IMR-90 (cell line): ENCODE results near the gene CAMP. TPM values are rescaled to one million over a fixed set of nuclear protein-coding genes. Genes with fewer than 3 reads are reported as not detected.

ENCODE experiments used
- ATAC-seq: fragments of 200-7000 bp; cut with Tn5 transposase; 2 replicates; pipeline ENCODE4 v1.9.1; 2020; ENCODE audit warnings: low read depth, mild to moderate bottlenecking, moderate library complexity
- BruUV-seq: library from RNA; stranded (reverse); fragments of 400-500 nt; replicated peaks from 2 replicates; lab custom pipeline; 2021; lab: Mats Ljungman, UMichigan
- CTCF ChIA-PET: fragments of 300-600 bp; formaldehyde crosslinking; extraction: SDS; loops from one replicate; lab custom pipeline; 2021; ENCODE audit warnings: antibody characterized with exemption; lab: Yijun Ruan, JAX
- POLR2A ChIA-PET: fragments of 300-600 bp; sonication (Branson Sonifier 250); formaldehyde crosslinking; loops from one replicate; lab custom pipeline; 2022; ENCODE audit warnings: antibody characterized with exemption; ENCODE audit not compliant: unreplicated experiment; lab: Charles Lee
- DNase-seq: peaks from one replicate; pipeline ENCODE4 v3.0.0; 2013
- H2AFZ ChIP-seq: replicated peaks from 2 replicates; pipeline ENCODE3; 2013; ENCODE audit warnings: low read length, mild to moderate bottlenecking; ENCODE audit not compliant: poor library complexity
- H2AK5ac ChIP-seq: 2 replicates; pipeline ENCODE4 v1.6.1; 2013; ENCODE audit warnings: low read depth, low read length, inconsistent platforms
- H2AK9ac ChIP-seq: replicated peaks from 2 replicates; pipeline ENCODE3; 2013; ENCODE audit warnings: mild to moderate bottlenecking, low read depth, low read length, moderate library complexity; ENCODE audit not compliant: poor library complexity
- H2BK120ac ChIP-seq: 2 replicates; pipeline ENCODE4 v1.6.1; 2013; ENCODE audit warnings: low read depth, low read length, inconsistent platforms
- H2BK15ac ChIP-seq: 3 replicates; pipeline ENCODE4 v1.6.1; 2013; ENCODE audit warnings: low read depth, low read length, inconsistent platforms
- H2BK20ac ChIP-seq: 2 replicates; pipeline ENCODE4 v1.6.1; 2013; ENCODE audit warnings: low read depth, mild to moderate bottlenecking, inconsistent platforms, low read length, moderate library complexity
- H2BK5ac ChIP-seq: 2 replicates; pipeline ENCODE4 v1.6.1; 2013; ENCODE audit warnings: mild to moderate bottlenecking, low read depth, low read length, inconsistent platforms; ENCODE audit not compliant: poor library complexity, severe bottlenecking
- H3K14ac ChIP-seq: replicated peaks from 2 replicates; pipeline ENCODE4 v1.6.1; 2013; ENCODE audit warnings: low read depth, low read length, inconsistent platforms
- H3K18ac ChIP-seq: 2 replicates; pipeline ENCODE4 v1.6.1; 2013; ENCODE audit warnings: low read depth, low read length, control low read depth
- H3K23ac ChIP-seq: 2 replicates; pipeline ENCODE4 v1.6.1; 2013; ENCODE audit warnings: low read depth, low read length, inconsistent platforms
- H3K27ac ChIP-seq: 2 replicates; pipeline ENCODE4 v1.5.1; 2013; ENCODE audit warnings: mild to moderate bottlenecking, control low read depth, low read length; ENCODE audit not compliant: insufficient read depth
- H3K27me3 ChIP-seq: 2 replicates; pipeline ENCODE4 v1.6.1; 2013; ENCODE audit warnings: low read length; ENCODE audit not compliant: control insufficient read depth, insufficient read depth
- H3K36me3 ChIP-seq: 2 replicates; pipeline ENCODE4 v1.6.1; 2013; ENCODE audit warnings: low read length, mixed read lengths; ENCODE audit not compliant: control insufficient read depth, insufficient read depth
- H3K4ac ChIP-seq: 2 replicates; pipeline ENCODE4 v1.6.1; 2013; ENCODE audit warnings: low read depth, low read length, inconsistent platforms
- H3K4me1 ChIP-seq: 2 replicates; pipeline ENCODE4 v1.6.1; 2013; ENCODE audit warnings: low read length, mixed read lengths; ENCODE audit not compliant: control insufficient read depth, insufficient read depth
- H3K4me2 ChIP-seq: 2 replicates; pipeline ENCODE4 v1.6.1; 2013; ENCODE audit warnings: low read depth, mild to moderate bottlenecking, control low read depth, low read length, moderate library complexity
- H3K4me3 ChIP-seq: 2 replicates; pipeline ENCODE4 v1.5.1; 2013; ENCODE audit warnings: low read depth, mild to moderate bottlenecking, control low read depth, low read length, moderate library complexity; ENCODE audit not compliant: insufficient read depth
- H3K56ac ChIP-seq: 2 replicates; pipeline ENCODE4 v1.6.1; 2013; ENCODE audit warnings: low read length, inconsistent platforms; ENCODE audit not compliant: insufficient read depth; ENCODE audit errors: extremely low read depth
- H3K79me1 ChIP-seq, 2 experiments: 2 replicates each; pipeline ENCODE4 v1.6.1; 2013; ENCODE audit warnings: low read length in 2 of 2, inconsistent platforms in 1 of 2, low read depth in 1 of 2
- H3K9ac ChIP-seq: 2 replicates; pipeline ENCODE4 v1.6.1; 2013; ENCODE audit warnings: low read depth, low read length, control low read depth
- H3K9me1 ChIP-seq: 2 replicates; pipeline ENCODE4 v1.6.1; 2013; ENCODE audit warnings: low read length, inconsistent platforms; ENCODE audit not compliant: insufficient read depth
- H3K9me3 ChIP-seq: 2 replicates; pipeline ENCODE4 v1.6.1; 2013; ENCODE audit warnings: low read length; ENCODE audit not compliant: control insufficient read depth, insufficient read depth
- H4K20me1 ChIP-seq: 2 replicates; pipeline ENCODE4 v1.6.1; 2013; ENCODE audit warnings: low read length, inconsistent platforms; ENCODE audit not compliant: insufficient read depth
- H4K5ac ChIP-seq: 2 replicates; pipeline ENCODE4 v1.6.1; 2013; ENCODE audit warnings: mild to moderate bottlenecking, low read depth, low read length, control low read depth
- H4K8ac ChIP-seq, 2 experiments: 2 replicates each; pipeline ENCODE4 v1.6.1; 2013; ENCODE audit warnings: low read depth in 2 of 2, low read length in 2 of 2, control low read depth in 1 of 2, inconsistent platforms in 1 of 2
- H4K91ac ChIP-seq: 2 replicates; pipeline ENCODE4 v1.6.1; 2013; ENCODE audit warnings: low read depth, low read length, inconsistent platforms; ENCODE audit not compliant: insufficient read depth
- BHLHE40 ChIP-seq: fragments of 150-350 bp; IDR thresholded peaks from 2 replicates; pipeline ENCODE4 v1.6.1; 2016; ENCODE audit warnings: mild to moderate bottlenecking, low read depth, low read length
- CEBPB ChIP-seq: IDR thresholded peaks from 2 replicates; pipeline ENCODE4 v1.6.1; 2012; ENCODE audit warnings: low read depth, low read length, improper control_type of control experiment
- CHD1 ChIP-seq: IDR thresholded peaks from 2 replicates; pipeline ENCODE4 v1.6.1; 2012; ENCODE audit warnings: low read depth, low read length, improper control_type of control experiment
- CTCF ChIP-seq: conservative IDR thresholded peaks from 2 replicates; pipeline ENCODE4 v1.5.1; 2012; ENCODE audit warnings: mild to moderate bottlenecking, low read depth, low read length, improper control_type of control experiment
- ELK1 ChIP-seq: fragments of 150-350 bp; IDR thresholded peaks from 2 replicates; pipeline ENCODE4 v1.6.1; 2016; ENCODE audit warnings: low read depth, mild to moderate bottlenecking, low read length, moderate library complexity, borderline replicate concordance
- FOS ChIP-seq: fragments of 150-350 bp; IDR thresholded peaks from 2 replicates; pipeline ENCODE4 v1.6.1; 2016; ENCODE audit warnings: low read depth, low read length
- MAFK ChIP-seq: IDR thresholded peaks from 2 replicates; pipeline ENCODE4 v1.6.1; 2012; ENCODE audit warnings: low read depth, low read length, improper control_type of control experiment
- MAZ ChIP-seq: IDR thresholded peaks from 2 replicates; pipeline ENCODE4 v1.6.1; 2012; ENCODE audit warnings: low read depth, mild to moderate bottlenecking, low read length, improper control_type of control experiment, moderate library complexity, borderline replicate concordance
- MXI1 ChIP-seq: IDR thresholded peaks from 2 replicates; pipeline ENCODE4 v1.6.1; 2012; ENCODE audit warnings: low read depth, mild to moderate bottlenecking, low read length, moderate library complexity, borderline replicate concordance
- NFE2L2 ChIP-seq: fragments of 150-350 bp; IDR thresholded peaks from 2 replicates; pipeline ENCODE4 v1.6.1; 2016; ENCODE audit warnings: low read depth, mild to moderate bottlenecking, low read length
- POLR2A ChIP-seq: IDR thresholded peaks from 2 replicates; pipeline ENCODE4 v1.6.1; 2012; ENCODE audit warnings: mild to moderate bottlenecking, low read depth, low read length
- RAD21 ChIP-seq: IDR thresholded peaks from 2 replicates; pipeline ENCODE4 v1.6.1; 2012; ENCODE audit warnings: low read length, improper control_type of control experiment
- RCOR1 ChIP-seq: IDR thresholded peaks from 2 replicates; pipeline ENCODE4 v1.6.1; 2012; ENCODE audit warnings: mild to moderate bottlenecking, low read length, improper control_type of control experiment; ENCODE audit not compliant: insufficient replicate concordance
- RFX5 ChIP-seq: IDR thresholded peaks from 2 replicates; pipeline ENCODE4 v1.8.0; 2012; ENCODE audit warnings: low read depth, mild to moderate bottlenecking, low read length, moderate library complexity
- SMC3 ChIP-seq: fragments of 150-350 bp; IDR thresholded peaks from 2 replicates; pipeline ENCODE4 v1.6.1; 2016; ENCODE audit warnings: low read depth, mild to moderate bottlenecking, antibody characterized with exemption, low read length, moderate library complexity
- USF2 ChIP-seq: fragments of 150-350 bp; IDR thresholded peaks from 2 replicates; pipeline ENCODE4 v1.6.1; 2017; ENCODE audit warnings: mild to moderate bottlenecking, antibody characterized with exemption, low read length, low read depth
- WGBS, 2 experiments: methylation state at CpG; one replicate each; pipeline versions ENCODE4 v1.1.5 to v1.1.7; 2013; ENCODE audit warnings: missing lambda C conversion rate in 2 of 2; ENCODE audit not compliant: insufficient read length in 1 of 2; ENCODE audit errors: extremely low coverage in 2 of 2; 5-methylcytosine and 5-hydroxymethylcytosine counted together
- dilution Hi-C: fragments of 300-500 bp; cut with HindIII; formaldehyde crosslinking; loops from one replicate; pipeline ENCODE4 v1.14.3; 2018; ENCODE audit warnings: low sequenced_read_pairs; ENCODE audit not compliant: unreplicated experiment
- in situ Hi-C: fragments of 300-500 bp; cut with MboI; formaldehyde crosslinking; loops from 3 replicates; pipeline ENCODE4 v1.14.3; 2019; ENCODE audit warnings: low sequenced_read_pairs, inconsistent platforms, mixed read lengths
- intact Hi-C: fragments of 100-400 bp; cut with micrococcal nuclease; formaldehyde crosslinking; loops from 2 replicates; pipeline ENCODE4 v1.10.0; 2022
- polyA plus RNA-seq, 3 experiments: library from polyadenylated mRNA; depleted of rRNA; stranded (reverse); fragments of >200 nt; gene quantifications; 2 replicates each; pipeline ENCODE4 v1.2.3, GENCODE V29; 2012; ENCODE audit warnings: low replicate concordance in 1 of 3
- total RNA-seq: library from RNA; depleted of rRNA; stranded (reverse); fragments of >200 nt; gene quantifications from 2 replicates; pipeline ENCODE4 v1.2.3, GENCODE V29; 2012

The CAMP gene
- total and polyA plus RNA-seq, 2 of the 4 experiments (the other 2 are of a cell fraction) = not detected

GRCh38 chr3:48244461-48244860 is 21.2 kb downstream of the CAMP start:
- H3K4me2 ChIP-seq = no peak overlapping the region
- ChIA-PET POLR2A (no interaction called here), CTCF (no interaction called here)
- H2BK20ac ChIP-seq = no peak overlapping the region
- no TSS peak for BruUV-seq
- no peak overlapping the region for H4K91ac ChIP-seq
- no CpG with 5 or more reads among the region's 1 CpG for WGBS, 2 experiments
- no peak overlapping the region for H4K5ac ChIP-seq
- no peak overlapping the region for H3K18ac ChIP-seq
- TF ChIP-seq FOS (no peak), POLR2A (no peak), CHD1 (no peak), CTCF (no peak), ELK1 (no peak), CEBPB (no peak), RCOR1 (no peak), RAD21 (no peak), MAFK (no peak), NFE2L2 (no peak), USF2 (no peak), RFX5 (no peak), SMC3 (no peak), MAZ (no peak), MXI1 (no peak), BHLHE40 (no peak)
- no peak overlapping the region for H2BK120ac ChIP-seq
- H3K23ac ChIP-seq = no peak overlapping the region
- DNase-seq (no peak), ATAC-seq (no peak)
- no peak overlapping the region for H3K14ac ChIP-seq
- H2AK9ac ChIP-seq = no peak overlapping the region
- no peak overlapping the region for H4K8ac ChIP-seq
- dilution Hi-C loops (no loop called here), in situ Hi-C loops (no loop called here), intact Hi-C loops (no loop called here)
- no peaks in the 10 kb centered on the region for H3K4me1 ChIP-seq
- no peak overlapping the region for H3K4ac ChIP-seq
- peaks cover 0 to 11% of the 10 kb centered on the region in 2 experiments; a peak in 2 of 4 replicates for H3K79me1 ChIP-seq
- H2AFZ ChIP-seq = no peak overlapping the region
- peaks cover 2% of the 10 kb centered on the region; the same call in 1 of the 2 replicates for H3K36me3 ChIP-seq
- no peak overlapping the region for H3K4me3 ChIP-seq
- H4K20me1 ChIP-seq = no peaks in the 10 kb centered on the region
- no peak overlapping the region for H3K27ac ChIP-seq
- no peak overlapping the region for H3K56ac ChIP-seq
- H3K27me3 ChIP-seq = no peaks in the 10 kb centered on the region
- no peaks in the 10 kb centered on the region for H3K9me1 ChIP-seq
- no peak overlapping the region for H2BK5ac ChIP-seq
- no peak overlapping the region for H2AK5ac ChIP-seq
- no peak overlapping the region for H3K9ac ChIP-seq
- H2BK15ac ChIP-seq = no peak overlapping the region
- H3K9me3 ChIP-seq = no peaks in the 10 kb centered on the region
